Mammary microvascular endothelial cell (primary cell): ENCODE measurements around the gene OR10A2. TPM values are rescaled to one million over a fixed set of nuclear protein-coding genes. Genes with fewer than 3 reads are reported as not detected.

ENCODE experiments used
- total RNA-seq: library from RNA; depleted of rRNA; stranded (reverse); fragments of >200 nt; gene quantifications from 2 replicates; pipeline ENCODE4 v1.2.3, GENCODE V29; 2015

OR10A2 gene, protein sequence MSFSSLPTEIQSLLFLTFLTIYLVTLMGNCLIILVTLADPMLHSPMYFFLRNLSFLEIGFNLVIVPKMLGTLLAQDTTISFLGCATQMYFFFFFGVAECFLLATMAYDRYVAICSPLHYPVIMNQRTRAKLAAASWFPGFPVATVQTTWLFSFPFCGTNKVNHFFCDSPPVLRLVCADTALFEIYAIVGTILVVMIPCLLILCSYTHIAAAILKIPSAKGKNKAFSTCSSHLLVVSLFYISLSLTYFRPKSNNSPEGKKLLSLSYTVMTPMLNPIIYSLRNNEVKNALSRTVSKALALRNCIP
- total RNA-seq = not detected in 2 replicates

DNA sequence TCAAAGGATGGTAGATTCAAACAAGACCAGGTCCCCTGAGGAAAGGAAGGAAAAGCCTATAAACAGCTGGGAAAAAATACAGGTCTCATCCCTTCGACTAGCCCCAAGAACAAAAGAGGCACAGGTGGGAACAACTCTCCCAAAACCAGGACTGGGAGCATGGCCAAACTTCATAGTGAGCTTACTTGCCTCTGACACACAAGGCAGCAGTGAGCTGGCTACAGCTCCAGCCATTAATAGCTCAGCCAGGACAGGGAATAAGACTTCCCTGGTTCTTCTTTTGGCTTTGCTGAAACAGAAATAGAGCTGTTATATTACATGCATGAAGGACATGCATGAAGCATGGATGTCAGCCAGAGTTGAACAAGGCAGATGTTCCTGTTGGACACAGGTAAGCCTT is at the start of gene OR10A2:
Gene OR10A2 (plus strand): TSS at position 97 of the 400 bp plus-strand sequence. CDS start 6,698 bp downstream, outside the sequence.

DNA sequence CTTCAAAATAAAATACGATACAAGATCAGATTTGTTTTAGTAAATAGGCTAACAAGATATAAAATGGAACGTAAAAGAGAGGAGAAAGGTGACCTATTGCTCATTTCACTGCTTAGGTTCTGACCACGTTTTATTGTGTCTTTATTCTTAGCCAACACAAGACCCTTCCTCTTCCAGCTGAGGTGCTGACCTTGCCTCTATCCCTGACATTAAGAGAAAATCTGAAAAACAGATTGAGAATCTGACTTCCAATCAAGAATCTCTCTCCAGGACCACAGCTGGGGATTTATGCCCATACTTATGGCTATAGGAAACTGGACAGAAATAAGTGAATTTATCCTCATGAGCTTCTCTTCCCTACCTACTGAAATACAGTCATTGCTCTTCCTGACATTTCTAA is 17.5 kb upstream of the OR10A2 start, which contains the start of gene OR10A5:
Gene OR10A5 (plus strand): TSS at position 301 of the 400 bp plus-strand sequence. CDS start 0 bp downstream, at position 301.

DNA sequence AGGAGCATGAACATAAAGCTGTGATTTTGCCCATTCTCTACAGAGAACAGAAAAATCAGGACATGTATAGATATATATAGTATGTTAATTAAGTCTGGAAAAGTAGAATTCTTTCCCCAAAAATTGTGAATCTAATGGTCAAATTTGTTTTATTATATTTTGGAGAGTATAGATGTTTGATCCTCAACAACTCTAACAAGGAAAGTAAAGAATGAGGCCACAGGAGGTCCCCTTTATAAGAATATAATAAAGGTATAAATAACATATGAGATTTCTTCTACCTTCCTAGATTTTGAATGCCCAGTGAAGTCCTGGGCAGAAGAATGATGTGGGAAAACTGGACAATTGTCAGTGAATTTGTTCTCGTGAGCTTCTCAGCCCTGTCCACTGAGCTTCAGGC is 13.5 kb downstream of the OR10A2 start, which contains the start of gene OR10A4:
Gene OR10A4 (plus strand): TSS at position 301 of the 400 bp plus-strand sequence. CDS start 23 bp downstream, at position 324.

DNA sequence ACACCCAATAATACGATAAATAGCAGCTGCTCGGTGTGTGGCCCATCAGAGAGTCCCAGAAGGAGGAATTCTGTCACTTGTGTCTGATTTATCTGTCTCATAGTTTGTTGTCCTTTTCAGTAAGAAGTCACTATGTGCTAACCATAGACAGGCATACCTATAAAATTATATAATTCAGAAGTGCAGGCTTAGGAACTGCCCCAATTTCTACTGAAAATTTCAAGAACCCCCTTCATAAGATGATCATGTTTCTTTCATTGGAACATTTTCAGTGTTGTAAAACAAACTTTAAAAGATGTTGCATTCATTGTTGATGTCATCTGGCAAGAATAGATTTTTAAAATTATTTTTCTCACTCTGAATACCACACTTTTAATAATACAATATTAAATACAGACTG is 29.5 kb downstream of the OR10A2 start, which contains the start of gene OR2D2:
Gene OR2D2 (minus strand): TSS at position 101 of the 400 bp plus-strand sequence. CDS start 0 bp downstream, at position 101.

DNA sequence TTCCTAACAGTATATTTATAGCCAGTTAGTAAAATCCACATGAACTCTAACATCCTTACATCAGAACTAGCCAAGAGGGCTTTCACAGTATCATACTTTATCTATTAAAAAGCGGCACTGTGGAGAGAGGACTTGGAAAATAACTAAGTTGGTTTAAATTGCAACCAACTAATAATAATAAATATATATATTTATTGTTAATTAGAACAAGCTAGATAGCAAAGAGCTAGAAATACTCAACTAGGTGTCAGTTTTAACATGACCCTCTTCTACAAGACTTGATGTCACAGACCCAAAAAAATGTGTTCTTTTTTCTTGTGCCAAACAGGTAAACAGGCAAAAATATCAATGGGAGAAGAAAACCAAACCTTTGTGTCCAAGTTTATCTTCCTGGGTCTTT is 57.8 kb downstream of the OR10A2 start, which contains the start of gene OR2D3:
Gene OR2D3 (plus strand): TSS at position 301 of the 400 bp plus-strand sequence. CDS start 0 bp downstream, at position 301.

Other genes with a start within 250 kb of the OR10A2 start
- 51.3 and 99.0 TPM in 2 replicates for gene TPP1, start 243.6 kb upstream of the OR10A2 start, total RNA-seq
- 22.5 and 23.9 TPM in 2 replicates for gene DCHS1, start 207.2 kb upstream of the OR10A2 start, total RNA-seq
- 99.3 and 103 TPM in 2 replicates for gene MRPL17, start 179.7 kb upstream of the OR10A2 start, total RNA-seq
- gene OR2AG2, start 91.1 kb upstream of the OR10A2 start, total RNA-seq = not detected in 2 replicates
- gene OR2AG1, start 80.0 kb upstream of the OR10A2 start, total RNA-seq = not detected in 2 replicates
- 0.07 TPM in 1 of 2 replicates, not detected in the other for gene OR6A2, start 63.4 kb upstream of the OR10A2 start, total RNA-seq
- gene OR10A5, start 17.4 kb upstream of the OR10A2 start, total RNA-seq = not detected in 2 replicates
- not detected in 2 replicates for gene OR10A4, start 13.6 kb downstream of the OR10A2 start, total RNA-seq
- not detected in 2 replicates for gene OR2D2, start 29.4 kb downstream of the OR10A2 start, total RNA-seq
- gene OR2D3, start 57.9 kb downstream of the OR10A2 start, total RNA-seq = not detected in 2 replicates
- gene ZNF215, start 63.4 kb downstream of the OR10A2 start, total RNA-seq = 1.4 and 1.7 TPM in 2 replicates
- 0.44 TPM in 1 of 2 replicates, not detected in the other for gene ZNF214, start 157.3 kb downstream of the OR10A2 start, total RNA-seq
- not detected in 2 replicates for gene NLRP14, start 157.4 kb downstream of the OR10A2 start, total RNA-seq
- not detected in 2 replicates for gene RBMXL2, start 225.9 kb downstream of the OR10A2 start, total RNA-seq